A673 (cell line): Measurements from ENCODE around the gene PSMC4.

Experiments
- CTCF ChIP-seq: fragments of 300-800, 200-600 bp; sonication (generic); conservative IDR thresholded peaks from 2 replicates; pipeline ENCODE4 v1.5.1; 2017; ENCODE audit warnings: low read depth, mild to moderate bottlenecking, antibody characterized with exemption, low read length, moderate library complexity, mixed read lengths
- EZH2 ChIP-seq: fragments of 200-600 bp; sonication (generic); IDR thresholded peaks from 2 replicates; pipeline ENCODE4 v1.6.1; 2017; ENCODE audit warnings: borderline replicate concordance, low read depth, mild to moderate bottlenecking, mixed read lengths, antibody characterized with exemption, low read length; ENCODE audit not compliant: poor library complexity, severe bottlenecking

GRCh38 chr19:40013991-40014390 lies 43.0 kb downstream of the PSMC4 start:
- TF ChIP-seq CTCF: no peak
- no peak for TF ChIP-seq EZH2
